Stimulated activated CD8-positive, alpha-beta memory T cell treated with anti-CD3 and anti-CD28 coated beads, Interleukin-4, amount 100 ng/mL, for 48 hours (primary cell): ENCODE results near the gene RTN4R.

Experiments
- DNase-seq: peaks from one replicate; pipeline ENCODE4 v3.0.0-alpha.2; 2020

RTN4R gene

GRCh38 chr22:20226760-20227350, 41.3 kb downstream of the RTN4R start:
- no peak for DNase-seq

- no peak for DNase-seq
These were observed 41.9 kb downstream of the RTN4R start for GRCh38 chr22:20226077-20226716.

GRCh38 chr22:20225693-20225966, 42.5 kb downstream of the RTN4R start:
- DNase-seq, result no peak

- no peak for DNase-seq
These were observed 43.0 kb downstream of the RTN4R start for GRCh38 chr22:20224917-20225692.

GRCh38 chr22:20224256-20224626, 43.9 kb downstream of the RTN4R start:
- DNase-seq, result no peak

GRCh38 chr22:20223421-20224255, 44.5 kb downstream of the RTN4R start:
- no peak for DNase-seq

GRCh38 chr22:20222764-20223420, 45.2 kb downstream of the RTN4R start:
- no peak for DNase-seq

GRCh38 chr22:20221421-20222340, 46.4 kb downstream of the RTN4R start:
- no peak for DNase-seq

GRCh38 chr22:20220629-20221026, 47.5 kb downstream of the RTN4R start:
- DNase-seq, result no peak

GRCh38 chr22:20219667-20220628, 48.2 kb downstream of the RTN4R start:
- DNase-seq, result no peak

- no peak for DNase-seq
These were observed 49.1 kb downstream of the RTN4R start for GRCh38 chr22:20218987-20219386.

GRCh38 chr22:20218326-20218872, 49.7 kb downstream of the RTN4R start:
- no peak for DNase-seq

GRCh38 chr22:20217563-20217962, 50.6 kb downstream of the RTN4R start:
- DNase-seq, result no peak

- no peak for DNase-seq
These were observed 51.1 kb downstream of the RTN4R start for GRCh38 chr22:20216863-20217499.

- no peak for DNase-seq
These were observed 52.4 kb downstream of the RTN4R start for GRCh38 chr22:20215742-20216141.

GRCh38 chr22:20214853-20215252, 53.3 kb downstream of the RTN4R start:
- no peak for DNase-seq

GRCh38 chr22:20213833-20214708, 54.0 kb downstream of the RTN4R start:
- no peak for DNase-seq
